ENCODE measurements around the gene KSR1. TPM values are rescaled to one million over a fixed set of nuclear protein-coding genes. Genes with fewer than 3 reads are reported as not detected.

Gene KSR1
- total and polyA plus RNA-seq, 2 experiments from 2014 or later: 7.8 to 53.2 TPM

- H3K9me3 Mint-ChIP-seq: no peaks in the 10 kb centered on the region
- H2AFZ ChIP-seq: no peak overlapping the region
- no peak overlapping the region for H3K4me3 Mint-ChIP-seq
- TF ChIP-seq STAT1 (IDR thresholded peaks at IDR 0.05; ENCODE audit: unreplicated experiment): no peak
- TF ChIP-seq CREB1 (CRISPR knock-in tag; IDR thresholded peaks at IDR 0.05; ENCODE audit: low read depth): no peak
- TF ChIP-seq NANOG (IDR thresholded peaks at IDR 0.05; ENCODE audit: borderline replicate concordance): no peak
- no peak for TF ChIP-seq REST (IDR thresholded peaks at IDR 0.05; ENCODE audit: unreplicated experiment)
- no peak for TF ChIP-seq POLR2AphosphoS5 (IDR thresholded peaks at IDR 0.05; ENCODE audit: low read depth)
- no peak for TF ChIP-seq EZH2phosphoT487 (IDR thresholded peaks at IDR 0.05; ENCODE audit: unreplicated experiment)
- TF ChIP-seq EZH2 (IDR thresholded peaks at IDR 0.05; ENCODE audit: low read depth, unreplicated experiment): no peak
- no peak for TF ChIP-seq ZNF114 (CRISPR knock-in tag; IDR thresholded peaks at IDR 0.05)
- TF ChIP-seq ETS1 (IDR thresholded peaks at IDR 0.05): no peak
- no peak for TF ChIP-seq ZNF462 (CRISPR knock-in tag; IDR thresholded peaks at IDR 0.05)
- H3K4me1 ChIP-seq (ENCODE audit: insufficient read depth): peaks cover 53% of the 10 kb centered on the region
- H3K27ac Mint-ChIP-seq: no peak overlapping the region
- ATAC-seq: no peak
- no peak for DNase-seq (ENCODE audit: low spot score)
- H3K4me1 Mint-ChIP-seq: peaks cover 58% of the 10 kb centered on the region
- H3K27me3 ChIP-seq (ENCODE audit: insufficient read depth): no peaks in the 10 kb centered on the region
- H4K20me1 ChIP-seq (replicated peaks; ENCODE audit: insufficient read depth): peaks cover 7% of the 10 kb centered on the region; the same call in 1 of the 2 replicates
- no peaks in the 10 kb centered on the region for H3F3A ChIP-seq (replicated peaks; ENCODE audit: low read depth)
- no peak overlapping the region for H3K27ac ChIP-seq (ENCODE audit: low read depth)
- H3K36me3 Mint-ChIP-seq (ENCODE audit: low read depth): peaks cover 15% of the 10 kb centered on the region
- H3K4me3 ChIP-seq: no peak overlapping the region
- H3K79me2 ChIP-seq (replicated peaks; ENCODE audit: insufficient read depth): peaks cover 89% of the 10 kb centered on the region
- H3K27me3 Mint-ChIP-seq (ENCODE audit: insufficient read depth, low read depth, poor library complexity): peaks cover 3% of the 10 kb centered on the region
- no peaks in the 10 kb centered on the region for H3K36me3 ChIP-seq (ENCODE audit: insufficient read depth)
- H3K9me2 ChIP-seq (ENCODE audit: insufficient read depth): no peaks in the 10 kb centered on the region
- H3K4me2 ChIP-seq: no peak overlapping the region
These were observed 32.0 kb downstream of the KSR1 start for GRCh38 chr17:27488231-27488630.
